ENCODE results near the gene MICAL3.
A peak's percentile ranks its signal among the peaks of the same experiment; 100 is the strongest.

Gene MICAL3

DNA sequence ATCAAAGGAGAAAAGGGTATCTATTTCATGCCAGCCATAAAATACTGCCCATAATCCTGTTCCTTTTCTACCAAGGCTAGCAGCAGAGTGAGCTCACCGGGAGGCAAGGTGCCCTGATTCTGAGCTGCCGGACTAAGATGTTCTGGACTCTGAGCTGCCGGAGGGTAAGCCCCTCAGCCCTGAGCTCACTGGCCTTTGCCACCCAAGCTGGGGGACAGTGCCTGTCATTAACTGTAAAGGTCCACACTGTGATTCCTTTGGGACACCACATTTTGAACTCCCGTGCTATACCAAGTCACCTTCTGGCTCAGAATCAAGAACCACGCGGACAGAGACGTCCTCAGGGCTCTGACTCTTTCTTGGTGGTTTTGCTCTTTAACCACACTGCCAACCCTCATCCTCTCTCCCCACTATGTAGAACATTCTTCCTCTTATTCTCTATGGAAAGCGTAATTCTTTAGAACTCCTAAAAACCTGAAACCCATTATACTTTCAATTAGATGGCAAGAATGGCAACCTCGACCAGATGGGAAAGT is 161.6 kb downstream of the MICAL3 start:
- DNase-seq, result no peak

DNA sequence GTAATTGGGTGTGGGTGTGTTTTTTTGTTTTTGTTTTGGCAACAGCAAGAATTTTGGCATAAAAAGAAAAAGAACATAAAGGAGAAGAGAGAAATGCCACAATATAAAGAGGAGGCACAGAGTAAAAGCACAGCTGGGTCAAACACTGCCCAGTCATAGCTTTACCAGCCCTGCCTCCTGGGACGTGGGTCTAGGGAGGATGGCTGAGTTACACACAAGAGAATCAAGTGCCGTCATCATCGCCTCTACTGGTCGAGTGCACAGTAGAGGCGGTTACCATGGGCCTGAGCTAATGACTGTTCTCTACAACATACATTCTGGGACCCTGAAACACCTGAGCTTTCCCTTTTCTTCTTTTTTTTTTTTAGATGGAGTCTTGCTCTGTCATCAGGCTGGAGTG is 162.5 kb downstream of the MICAL3 start:
- DNase-seq, result no peak

DNA sequence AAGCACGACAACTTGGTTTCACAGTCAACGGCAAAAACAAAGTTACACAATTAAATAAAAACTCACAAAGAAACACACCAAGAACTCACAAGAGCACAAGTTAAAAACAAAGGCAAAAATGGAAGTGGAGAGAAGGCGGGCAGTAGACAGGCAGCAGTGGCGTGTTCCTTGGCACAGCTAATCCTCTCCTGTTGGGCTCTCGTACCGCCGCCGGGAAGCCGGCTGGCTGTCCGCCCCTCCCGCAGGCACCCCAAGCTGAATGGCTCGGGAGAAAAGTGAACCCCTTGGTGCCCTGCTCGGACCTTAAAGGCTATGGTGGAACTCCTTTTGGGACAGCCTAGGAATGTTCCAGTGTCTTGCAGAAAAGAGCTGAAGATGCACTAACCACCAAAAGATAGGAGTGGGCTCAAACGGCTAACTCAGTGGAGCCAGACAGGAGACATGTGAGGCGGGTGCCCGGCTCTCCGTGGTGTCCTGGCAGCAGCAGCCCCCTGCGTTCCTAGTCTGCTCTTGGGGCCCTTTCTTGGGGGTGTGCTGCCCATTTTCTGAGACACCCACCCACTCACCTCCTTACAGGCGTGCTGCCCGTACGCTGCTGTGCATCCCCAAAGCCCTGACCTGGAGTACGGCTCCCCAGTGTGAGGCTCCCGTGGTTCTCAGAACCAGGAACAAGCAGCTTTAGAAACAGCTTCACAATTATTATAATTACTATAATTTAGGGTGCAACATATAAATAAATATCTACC is 164.0 kb downstream of the MICAL3 start:
- DNase-seq, result no peak

DNA sequence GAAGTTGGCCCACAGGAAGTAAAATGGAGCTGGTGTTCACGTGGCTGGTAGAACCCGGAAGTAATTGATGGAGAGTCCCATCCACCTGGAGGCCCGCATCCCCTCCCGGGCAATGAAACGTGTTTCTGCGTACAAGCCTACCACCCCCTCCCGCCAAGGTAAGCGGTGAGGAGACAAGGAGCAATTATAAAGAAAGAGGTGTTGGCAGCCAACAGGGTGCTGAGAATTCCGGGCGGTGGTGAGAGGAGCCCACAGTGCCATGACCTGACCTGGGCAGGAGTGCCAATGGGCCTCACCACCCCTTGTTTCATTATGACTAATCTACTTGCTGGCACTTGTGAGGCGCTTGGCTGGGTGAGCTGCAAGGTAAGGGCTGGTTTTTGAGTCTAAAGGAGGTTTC is 166.3 kb downstream of the MICAL3 start:
- no peak for DNase-seq

DNA sequence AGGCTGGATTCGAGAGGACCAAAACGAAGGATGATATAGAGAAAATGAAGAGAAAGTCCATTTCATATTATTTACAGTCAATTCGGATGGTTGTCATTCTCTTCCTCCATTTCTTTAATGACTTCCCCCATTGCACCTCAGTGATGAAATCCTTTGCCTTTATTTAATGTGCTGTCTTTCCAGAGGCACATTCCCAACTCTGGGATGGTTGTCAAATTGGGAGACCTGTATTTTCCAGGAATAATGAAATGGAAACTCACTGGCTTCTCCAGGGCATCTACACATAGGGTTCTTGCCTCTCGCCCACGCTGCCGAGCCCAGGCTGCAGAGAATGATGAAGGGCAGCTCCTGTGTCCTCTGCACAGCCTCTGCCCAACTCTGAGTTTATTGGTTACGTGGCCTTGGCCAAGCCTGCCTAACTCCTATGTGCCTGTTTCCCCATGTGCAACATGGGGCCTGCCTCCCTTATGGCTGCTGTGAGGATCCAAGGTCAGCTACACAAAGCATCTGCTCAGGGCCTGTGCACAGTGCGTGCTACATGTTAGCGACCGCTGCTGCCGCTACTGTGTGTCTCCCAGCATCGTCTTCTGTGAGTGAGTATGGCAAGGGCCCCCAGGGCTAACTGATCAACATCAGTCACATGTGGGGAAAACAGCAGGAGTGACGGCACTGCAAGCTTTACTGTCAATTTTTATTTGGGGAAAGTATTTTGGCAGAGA is 168.6 kb downstream of the MICAL3 start:
- no peak for DNase-seq

DNA sequence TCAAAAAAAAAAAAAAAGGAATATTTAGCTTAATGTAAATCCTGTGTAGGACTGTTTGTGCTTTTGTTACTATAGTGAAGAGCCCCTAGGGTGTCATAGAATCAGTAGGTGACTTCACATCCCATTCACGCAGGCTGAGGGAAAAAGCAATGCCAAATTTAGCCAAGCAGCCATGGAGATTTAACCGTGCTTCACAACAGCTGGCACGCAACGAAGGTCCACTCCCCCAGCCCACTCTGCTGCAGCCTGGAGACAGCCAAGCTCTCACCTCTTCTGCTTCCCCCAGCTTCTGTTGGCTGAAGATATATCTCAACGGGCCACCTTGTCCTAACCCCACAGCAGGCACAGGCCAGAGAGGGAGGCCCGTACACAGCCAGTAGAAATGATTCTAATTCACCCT is 171.3 kb downstream of the MICAL3 start:
- no peak for DNase-seq

DNA sequence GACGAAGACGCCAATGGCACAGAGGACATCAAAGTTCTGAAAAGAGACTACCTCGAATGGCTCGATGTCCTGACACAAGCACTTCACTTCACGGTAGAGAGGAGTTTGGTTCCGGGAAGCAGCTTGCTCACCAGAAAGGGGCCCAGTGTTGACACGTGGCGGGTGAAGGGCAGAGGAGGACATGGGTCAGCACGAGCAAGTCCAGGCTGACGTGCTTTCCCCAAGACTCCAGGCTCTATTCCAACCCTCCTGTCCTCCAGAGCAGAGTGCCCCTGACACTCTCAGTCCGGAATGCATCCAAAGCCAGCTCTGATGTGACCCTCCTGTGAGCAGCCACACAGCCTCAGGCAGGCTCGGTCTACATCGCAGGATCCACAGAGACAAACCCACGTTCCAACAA is 172.6 kb downstream of the MICAL3 start:
- DNase-seq, result no peak

DNA sequence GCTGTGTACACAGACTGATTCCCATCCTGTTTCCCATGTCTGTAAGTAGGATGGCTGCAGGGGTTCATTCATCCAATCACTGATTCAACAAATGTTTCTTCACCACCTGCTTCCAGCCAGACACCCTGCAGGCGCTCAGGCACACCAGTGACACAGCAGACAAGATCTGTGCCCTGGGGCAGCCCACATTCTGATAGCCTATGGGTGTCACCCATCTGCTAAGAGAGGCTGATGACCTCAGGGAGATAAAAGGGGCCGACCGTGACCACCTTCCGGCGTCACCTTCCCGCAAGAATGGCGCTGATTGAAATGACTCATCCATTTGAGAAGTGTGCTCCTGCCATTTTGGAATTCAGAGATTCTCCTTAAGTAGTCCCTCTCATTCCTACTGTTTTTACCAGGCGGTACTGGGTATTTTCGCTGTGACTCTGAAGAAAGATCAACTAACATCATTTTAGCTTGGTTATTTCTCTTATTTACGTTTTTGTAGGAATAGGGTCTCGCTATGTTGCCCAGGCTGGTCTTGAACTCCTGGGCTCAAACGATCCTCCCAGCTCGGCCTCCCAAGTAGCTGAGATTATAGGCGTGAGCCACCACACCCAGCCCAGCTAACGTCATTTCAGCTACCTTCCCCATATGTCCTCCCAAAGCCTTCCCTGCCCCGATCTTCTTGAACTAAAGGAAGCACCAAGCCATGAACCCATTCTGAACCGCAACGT is 176.8 kb downstream of the MICAL3 start:
- no peak for DNase-seq

DNA sequence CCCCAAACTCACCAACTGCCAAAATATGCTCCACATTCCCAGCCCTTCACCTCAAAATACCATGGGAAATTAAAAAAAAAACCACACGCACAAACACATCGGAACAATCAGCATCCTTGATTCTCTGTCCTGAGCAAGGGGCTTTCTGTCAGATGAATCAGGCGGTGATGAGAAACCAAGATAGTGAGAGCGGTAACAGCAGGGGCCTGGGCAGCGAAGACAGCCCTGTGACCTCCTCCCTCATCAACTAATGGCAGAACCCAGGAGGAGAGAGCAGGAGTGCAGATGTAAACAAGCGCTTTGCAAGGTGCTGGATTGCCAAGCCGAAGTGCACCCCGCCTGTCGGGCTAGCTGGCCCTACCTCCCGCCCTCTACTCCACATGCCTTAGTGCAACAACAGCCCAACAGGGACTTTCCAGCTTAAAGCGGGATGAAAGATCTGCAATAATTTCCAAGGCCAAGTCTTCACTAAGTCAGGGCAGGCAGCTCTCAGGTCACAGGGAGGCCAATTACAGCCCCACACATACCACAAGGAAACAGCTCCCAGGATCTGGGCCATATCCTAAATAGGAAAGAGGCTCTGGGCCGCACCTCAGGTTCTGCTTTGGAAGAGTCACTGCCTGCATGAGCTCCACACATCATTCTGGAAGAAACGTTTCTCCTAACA is 177.9 kb downstream of the MICAL3 start:
- no peak for DNase-seq

DNA sequence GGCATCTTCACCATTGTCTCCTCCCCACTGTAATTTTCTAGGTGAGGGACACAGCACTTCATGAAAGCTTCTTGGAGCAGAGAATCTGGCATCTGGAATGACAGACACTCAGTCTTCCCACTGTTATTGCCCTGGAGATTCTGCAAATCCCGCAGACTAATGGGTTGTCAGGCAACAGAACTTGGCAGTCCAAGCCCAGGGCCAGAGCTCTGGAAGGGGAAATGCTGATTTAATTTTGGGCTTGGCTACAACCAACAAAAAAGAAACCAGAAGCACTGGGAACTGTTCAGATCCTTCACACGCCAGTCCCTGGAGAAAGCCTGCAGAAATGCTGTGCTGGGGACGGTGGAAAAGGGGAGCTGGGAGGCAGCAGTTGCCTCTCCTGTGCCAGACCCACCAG is 178.6 kb downstream of the MICAL3 start:
- DNase-seq, result no peak

DNA sequence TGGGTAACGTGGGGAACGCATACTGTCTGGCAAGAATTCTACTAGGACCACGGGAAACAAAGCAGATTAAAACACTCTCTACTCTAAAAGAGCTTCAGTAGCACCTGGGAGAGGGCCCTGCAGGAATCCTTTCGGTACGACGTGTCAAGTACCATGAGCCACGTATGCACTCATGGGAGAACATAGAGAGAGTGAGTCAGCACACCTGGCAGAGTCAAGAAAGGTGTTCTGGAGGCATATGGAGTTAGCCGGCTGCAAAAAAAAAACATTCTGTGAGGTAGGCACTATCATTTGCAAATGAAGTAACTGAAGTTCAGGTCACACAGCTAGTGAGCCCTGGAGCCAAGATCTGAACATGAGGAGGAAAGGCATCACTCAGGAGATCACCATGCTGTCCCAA is 179.0 kb downstream of the MICAL3 start:
- DNase-seq, result no peak

DNA sequence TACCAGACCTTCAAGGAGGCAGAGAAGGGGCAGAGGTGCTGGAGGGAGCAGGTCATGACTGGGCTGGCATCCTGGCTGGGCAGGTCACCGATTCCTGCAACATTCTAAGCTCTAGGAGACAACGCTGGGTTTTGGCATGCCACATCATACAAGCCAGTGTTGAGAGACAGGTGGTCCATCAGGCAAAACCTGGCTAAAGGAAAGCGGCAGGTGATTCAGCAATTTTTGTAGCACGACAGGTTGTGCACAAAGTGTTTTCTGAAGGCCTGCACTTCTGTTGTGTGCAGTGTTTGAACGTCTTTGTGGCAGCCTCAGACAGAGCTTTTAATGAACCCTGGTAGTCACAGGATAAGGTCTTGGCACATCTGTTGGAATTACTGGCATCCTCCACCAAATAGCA is 180.2 kb downstream of the MICAL3 start:
- DNase-seq, result no peak

DNA sequence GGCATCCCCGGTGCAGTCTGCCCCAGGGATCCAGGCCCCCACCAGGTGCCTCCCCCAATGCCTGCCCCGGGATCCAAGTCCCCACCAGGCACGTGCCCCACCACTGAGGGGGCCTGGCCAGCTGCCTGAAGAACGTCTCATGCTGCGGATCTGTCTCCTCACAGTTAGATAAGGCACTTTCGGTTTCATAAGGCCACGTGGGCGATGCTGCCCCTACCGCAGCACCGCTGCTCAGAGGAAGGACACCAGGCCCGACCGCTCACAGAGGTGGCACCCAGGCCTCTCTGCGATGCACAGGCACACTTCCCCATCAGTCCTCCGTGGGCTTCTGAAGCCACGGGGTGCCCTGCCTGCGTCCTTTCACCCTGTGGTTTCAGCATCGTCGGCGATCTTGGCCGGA is 182.0 kb downstream of the MICAL3 start:
- peak in 3 of 5 donors; percentile 23 to 36 (median 33) for DNase-seq

DNA sequence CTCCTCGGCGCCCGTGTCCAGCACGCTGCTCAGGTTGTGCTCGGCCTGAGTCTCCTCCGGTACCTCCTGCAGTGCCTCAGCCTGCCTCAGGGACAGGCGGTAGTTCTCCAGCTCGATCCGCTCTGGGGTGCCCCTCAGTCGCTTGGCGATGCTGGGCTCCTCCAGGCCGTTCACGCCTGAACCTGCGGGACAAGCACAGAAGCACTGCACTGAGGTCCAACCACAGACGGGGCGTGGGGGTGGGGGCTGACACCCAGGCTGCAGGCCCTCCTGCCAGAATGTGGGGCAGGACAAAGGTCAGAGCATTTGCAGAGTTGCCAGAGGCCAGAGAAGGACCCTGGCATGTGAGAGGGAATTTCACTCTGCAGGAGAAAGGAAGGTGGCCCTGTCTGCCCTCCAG is 182.5 kb downstream of the MICAL3 start:
- DNase-seq, result no peak

DNA sequence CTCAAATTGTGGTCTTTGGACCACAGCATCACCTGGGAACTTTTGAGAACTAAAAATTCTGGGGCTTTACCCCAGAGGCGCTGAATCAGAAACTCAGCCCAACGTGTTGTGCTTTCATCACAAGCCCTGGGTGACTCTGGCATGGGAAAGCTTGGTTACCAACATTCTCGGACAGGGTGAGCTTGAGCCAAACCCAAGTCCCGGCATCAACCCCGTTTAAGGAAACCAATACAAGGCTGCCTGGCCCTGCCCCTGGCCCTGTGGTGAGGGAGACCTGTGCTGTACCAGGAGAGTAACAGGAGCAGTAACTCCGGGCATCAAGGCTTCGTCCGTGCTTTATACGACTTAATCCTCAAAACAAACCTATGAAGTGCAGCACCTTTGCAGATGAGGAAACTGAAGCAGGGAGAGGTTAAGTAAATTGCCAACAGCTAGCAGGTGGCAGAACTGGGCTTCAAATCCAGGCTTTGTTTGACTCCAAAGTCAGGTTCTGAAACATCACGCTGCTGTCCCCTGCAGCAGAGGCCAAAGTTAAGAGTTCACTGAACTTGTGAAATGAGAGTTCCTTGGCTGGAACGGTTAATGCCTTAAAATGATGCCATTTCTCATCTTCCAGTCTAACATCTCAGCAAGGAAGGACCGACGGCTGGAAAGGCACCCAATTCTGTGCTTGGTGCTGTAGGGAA is 186.0 kb downstream of the MICAL3 start:
- DNase-seq, result no peak

DNA sequence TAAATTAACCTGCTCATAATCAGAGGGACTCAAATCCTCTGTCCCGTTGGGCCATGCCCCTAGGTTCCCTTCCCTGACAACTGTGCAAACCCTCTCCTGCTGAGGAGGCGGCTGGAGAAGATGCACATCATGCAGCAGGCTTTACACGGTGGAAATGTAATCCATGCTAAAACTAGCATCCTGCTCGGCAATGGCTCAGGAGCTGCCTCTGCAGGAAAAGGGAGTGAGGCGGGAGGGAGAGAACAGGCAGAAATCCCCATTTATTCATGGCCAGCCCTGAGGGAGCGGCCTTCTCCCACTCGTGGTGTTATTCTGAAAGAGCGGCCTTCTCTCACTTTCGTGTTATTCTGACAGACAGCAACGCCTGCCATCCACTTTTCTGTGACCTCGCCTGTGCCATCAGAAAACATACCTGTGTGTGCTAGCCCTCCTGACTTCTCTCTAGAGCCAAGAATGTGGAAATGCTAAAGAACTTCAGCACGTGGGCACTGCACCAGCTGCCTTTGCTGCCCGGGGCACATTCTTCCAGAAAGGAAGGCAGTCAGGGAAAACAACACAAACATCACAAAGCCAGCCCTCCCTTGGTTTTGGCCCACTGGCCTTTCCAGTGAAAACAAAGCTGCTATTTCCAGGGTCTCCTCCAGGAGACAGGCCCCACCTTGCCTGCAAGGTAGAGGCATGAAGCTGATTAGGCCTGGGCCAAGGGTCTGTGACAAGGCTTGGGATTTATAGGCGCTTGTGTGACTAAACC is 187.2 kb downstream of the MICAL3 start:
- DNase-seq, result no peak

DNA sequence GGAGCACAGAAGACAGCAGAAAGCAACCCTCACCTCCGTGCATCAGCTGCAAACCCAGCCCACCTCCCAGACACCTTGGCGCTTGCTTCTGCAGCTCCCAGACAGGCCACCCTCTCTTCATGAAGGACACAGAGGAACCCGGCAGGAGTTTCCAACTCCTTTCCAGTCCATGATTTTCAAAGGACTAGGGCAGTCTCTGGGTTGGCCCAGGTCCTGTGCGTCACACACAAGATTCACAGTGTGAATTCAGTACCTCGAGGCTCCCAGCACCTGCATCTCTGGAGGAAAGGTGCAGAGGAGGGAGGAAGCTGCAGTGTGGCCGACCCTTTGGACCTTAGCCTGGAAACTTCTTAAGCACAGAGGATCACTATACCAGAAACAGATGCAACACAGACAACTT is 189.1 kb downstream of the MICAL3 start:
- no peak for DNase-seq

DNA sequence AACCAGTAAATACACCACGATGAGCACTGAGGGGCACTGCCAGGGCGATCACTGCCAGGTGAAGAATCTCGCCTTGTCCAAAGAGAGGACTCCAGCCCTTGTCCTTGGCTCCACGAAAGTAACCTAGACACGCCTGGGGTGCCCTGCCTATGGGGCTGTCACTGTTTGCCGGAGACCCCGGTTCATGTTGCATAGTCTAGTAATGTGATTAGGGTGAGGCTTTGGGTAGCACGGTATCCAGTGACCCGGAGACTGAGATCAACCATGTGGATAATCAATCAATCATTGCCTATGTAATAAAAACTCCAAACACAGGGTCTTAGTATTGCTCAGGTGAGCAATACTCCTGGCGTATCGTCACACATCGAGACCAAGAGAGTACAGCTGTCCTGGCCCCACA is 190.9 kb downstream of the MICAL3 start:
- DNase-seq, result no peak

DNA sequence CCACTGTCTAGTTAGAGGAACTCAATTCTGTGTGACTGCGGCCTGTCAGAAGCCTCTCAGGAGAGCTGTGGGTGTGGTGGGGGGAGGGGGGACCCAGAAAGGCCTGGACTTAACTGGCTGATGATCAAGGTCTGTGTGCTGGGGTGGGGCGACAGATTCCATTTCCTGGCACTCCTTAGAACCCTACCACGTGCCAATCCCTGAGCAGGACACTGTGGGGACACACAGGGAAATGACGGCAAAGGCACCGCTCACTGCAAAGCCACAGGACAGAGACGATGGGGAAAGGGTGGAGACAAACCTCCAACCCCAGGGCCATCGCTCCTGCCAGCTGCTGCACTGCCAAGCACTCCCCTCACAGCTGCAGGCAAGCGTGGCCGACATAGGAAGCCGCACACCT is 191.7 kb downstream of the MICAL3 start:
- no peak for DNase-seq

DNA sequence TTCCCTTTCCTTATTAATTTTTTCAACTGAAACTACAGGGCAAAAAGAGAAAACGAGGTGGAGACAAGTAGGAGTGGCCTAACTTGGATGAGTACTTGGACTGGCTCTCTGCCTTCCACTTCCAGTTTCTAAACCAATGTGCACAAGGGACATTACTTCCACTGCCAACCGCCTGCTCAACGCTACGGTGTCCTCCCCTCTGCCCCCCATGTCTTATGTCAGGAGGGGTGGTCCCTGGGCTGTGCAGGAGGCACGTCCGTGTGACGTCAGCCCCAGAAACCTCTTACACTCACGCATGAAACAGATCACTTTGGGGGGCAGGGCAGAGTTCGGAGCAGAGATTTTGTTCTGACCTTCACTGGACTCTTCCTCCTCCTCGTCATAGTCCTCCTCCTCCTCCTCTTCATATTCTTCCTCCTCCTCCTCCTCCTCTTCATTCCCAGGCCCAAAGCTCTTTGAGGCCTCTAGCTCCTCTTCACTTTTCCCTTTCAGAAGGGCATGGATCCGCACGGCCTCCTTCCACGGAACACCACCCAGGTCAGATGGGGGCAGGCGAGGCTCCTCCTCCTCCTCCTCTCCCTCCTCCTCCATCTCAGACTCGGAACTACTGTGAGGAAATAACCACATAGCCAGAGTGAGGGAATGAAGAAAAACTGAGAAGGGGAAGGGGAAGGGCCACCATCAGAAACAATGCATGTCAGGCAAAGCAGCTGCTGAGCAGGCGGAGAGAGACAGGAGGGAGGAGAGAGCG is 192.7 kb downstream of the MICAL3 start:
- DNase-seq, result no peak
